Thymus (tissue), 11 donors: ENCODE data around the gene ATRNL1. TPM values are rescaled to one million over a fixed set of nuclear protein-coding genes. Genes with fewer than 3 reads are reported as not detected.

Experiments used
- DNase-seq, 9 donors: peaks; one replicate each; pipeline ENCODE4 v3.0.0-alpha.2; 2013; ENCODE audit warnings: low spot score in 9 of 9, low read depth in 6 of 9, missing footprints in 1 of 9
- H3K27ac ChIP-seq, 2 donors: one replicate each; pipeline ENCODE4 v1.5.1; 2013; ENCODE audit warnings: control low read depth in 1 of 2, low read depth in 1 of 2, low read length in 1 of 2, mild to moderate bottlenecking in 1 of 2, moderate library complexity in 1 of 2
- H3K27me3 ChIP-seq, 2 donors: one replicate each; pipeline ENCODE4 v1.5.1; 2013; ENCODE audit warnings: low read length in 1 of 2; ENCODE audit not compliant: control insufficient read depth in 2 of 2, insufficient read depth in 1 of 2
- H3K36me3 ChIP-seq, 2 donors: one replicate each; pipeline ENCODE4 v1.5.1; 2013; ENCODE audit warnings: low read length in 1 of 2, mild to moderate bottlenecking in 1 of 2, moderate library complexity in 1 of 2; ENCODE audit not compliant: control insufficient read depth in 2 of 2, insufficient read depth in 2 of 2
- H3K4me1 ChIP-seq, 2 donors: one replicate each; pipeline ENCODE4 v1.5.1; 2013; ENCODE audit warnings: low read length in 2 of 2; ENCODE audit not compliant: control insufficient read depth in 2 of 2, insufficient read depth in 2 of 2
- H3K4me3 ChIP-seq, 2 donors: one replicate each; pipeline ENCODE4 v1.5.1; 2013; ENCODE audit warnings: low read length in 2 of 2, control low read depth in 1 of 2, mild to moderate bottlenecking in 1 of 2
- H3K9me3 ChIP-seq, 2 donors: one replicate each; pipeline ENCODE4 v1.5.1; 2013; ENCODE audit warnings: low read length in 1 of 2, mild to moderate bottlenecking in 1 of 2; ENCODE audit not compliant: control insufficient read depth in 2 of 2, insufficient read depth in 1 of 2
- WGBS: extraction: QIAGEN DNeasy Blood & Tissue Kit; methylation state at CpG from one replicate; pipeline ENCODE4 v1.1.7; 2013; 5-methylcytosine and 5-hydroxymethylcytosine counted together
- polyA plus RNA-seq: library from polyadenylated mRNA; stranded (reverse); fragments of 200-250 nt; gene quantifications from one replicate; pipeline ENCODE4 v1.2.3, GENCODE V29; 2013
- total RNA-seq: library from RNA; stranded (reverse); fragments of 120-200 nt; gene quantifications from one replicate; pipeline ENCODE4 v1.2.4, GENCODE V29; 2013
- donor health status: healthy.

Gene ATRNL1
- total and polyA plus RNA-seq, 2 donors, result 0.84 to 3.4 TPM

- WGBS, result 81% methylated on average over 1 of the region's 1 CpG
- H3K4me3 ChIP-seq, result no peak overlapping the region
- H3K9me3 ChIP-seq, result no peaks in the 10 kb centered on the region
- H3K27me3 ChIP-seq, result no peaks in the 10 kb centered on the region
- H3K27ac ChIP-seq, result no peak overlapping the region
- H3K4me1 ChIP-seq, result no peaks in the 10 kb centered on the region
- DNase-seq, result no peak
- H3K36me3 ChIP-seq, result no peaks in the 10 kb centered on the region
Observed at GRCh38 chr10:115674496-115674895, 581.3 kb downstream of the ATRNL1 start.

DNA sequence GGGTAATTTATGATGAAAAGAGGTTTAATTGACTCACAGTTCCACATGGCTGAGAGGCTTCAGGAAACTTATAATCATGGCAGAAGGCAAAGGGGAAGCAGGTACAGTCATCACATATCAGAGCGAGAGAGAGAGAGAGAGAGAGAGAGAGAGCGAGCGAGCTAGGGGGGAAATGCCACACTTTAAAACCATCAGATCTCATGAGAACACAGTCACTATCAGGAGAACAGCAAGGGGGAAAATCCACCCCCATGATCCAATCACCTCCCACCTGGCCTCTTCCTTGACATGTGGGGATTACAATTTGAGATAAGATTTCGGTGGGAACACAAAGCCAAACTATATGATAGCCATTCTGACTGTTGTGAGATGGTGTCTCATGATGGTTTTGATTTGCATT is 603.6 kb downstream of the ATRNL1 start:
- Histone ChIP-seq H3K27me3 (no peaks in the 10 kb centered on the region), H3K27ac (no peak overlapping the region), H3K9me3 (no peaks in the 10 kb centered on the region), H3K36me3 (no peaks in the 10 kb centered on the region), H3K4me1 (no peaks in the 10 kb centered on the region), H3K4me3 (no peak overlapping the region)
- no peak for DNase-seq
- 82% methylated on average over 4 of the region's 4 CpGs for WGBS

GRCh38 chr10:115706026-115706425 is 612.9 kb downstream of the ATRNL1 start:
- no peaks in the 10 kb centered on the region for H3K27me3 ChIP-seq
- H3K36me3 ChIP-seq, result no peaks in the 10 kb centered on the region
- no peak overlapping the region for H3K27ac ChIP-seq
- no peak overlapping the region for H3K4me3 ChIP-seq
- no peaks in the 10 kb centered on the region for H3K9me3 ChIP-seq
- DNase-seq, result no peak
- H3K4me1 ChIP-seq, result no peaks in the 10 kb centered on the region

GRCh38 chr10:115706488-115707076 is 613.4 kb downstream of the ATRNL1 start:
- Histone ChIP-seq H3K36me3 (no peaks in the 10 kb centered on the region), H3K27me3 (no peaks in the 10 kb centered on the region), H3K4me1 (no peaks in the 10 kb centered on the region), H3K27ac (no peak overlapping the region), H3K4me3 (no peak overlapping the region), H3K9me3 (no peaks in the 10 kb centered on the region)
- DNase-seq, result peak in 1 of 9 donors; percentile 1
- WGBS, result 60% methylated on average over 2 of the region's 2 CpGs

DNA sequence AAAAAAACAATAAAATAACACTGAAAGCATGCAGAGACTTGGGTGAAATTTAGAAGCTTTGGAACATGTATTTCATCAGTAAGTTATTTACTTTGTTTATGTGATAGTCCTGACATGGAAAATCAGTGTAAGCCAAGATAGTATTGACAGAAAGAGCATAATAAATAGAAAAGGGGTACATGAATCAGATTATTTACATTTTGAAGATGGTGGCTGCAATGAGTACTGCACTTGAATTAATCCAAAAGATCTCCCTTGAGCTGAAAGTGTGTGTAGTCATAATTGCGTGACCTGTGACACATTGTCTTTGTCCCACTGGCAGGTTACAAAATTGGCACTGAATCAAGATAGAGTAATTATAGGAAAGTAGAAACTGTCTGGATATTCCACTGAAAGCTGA is 617.0 kb downstream of the ATRNL1 start:
- Histone ChIP-seq H3K4me1 (no peaks in the 10 kb centered on the region), H3K27me3 (no peaks in the 10 kb centered on the region), H3K9me3 (no peaks in the 10 kb centered on the region), H3K4me3 (no peak overlapping the region), H3K27ac (no peak overlapping the region), H3K36me3 (no peaks in the 10 kb centered on the region)
- WGBS, result 97% methylated on average over 1 of the region's 1 CpG
- DNase-seq, result no peak

DNA sequence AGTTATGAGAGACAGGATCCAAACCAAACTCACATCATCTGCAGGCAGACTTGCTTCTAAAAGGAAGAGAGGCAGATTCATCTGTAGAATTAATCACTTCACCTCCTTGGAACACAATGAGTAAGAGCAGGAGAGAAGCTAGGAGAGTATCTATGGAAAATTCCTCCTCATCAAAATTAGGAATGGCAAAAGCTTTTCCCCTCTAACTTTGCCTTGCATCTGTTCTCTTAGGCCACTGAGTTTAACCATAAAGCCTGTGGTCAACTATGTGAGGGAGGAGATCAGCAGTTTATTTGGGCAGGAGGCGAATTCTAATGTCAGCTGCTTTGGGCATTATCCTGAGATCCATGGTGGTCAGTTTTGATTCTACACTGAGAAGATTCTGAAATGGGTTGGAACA is 618.1 kb downstream of the ATRNL1 start:
- no peaks in the 10 kb centered on the region for H3K27me3 ChIP-seq
- no peak overlapping the region for H3K4me3 ChIP-seq
- no peak for DNase-seq
- H3K36me3 ChIP-seq, result no peaks in the 10 kb centered on the region
- H3K27ac ChIP-seq, result no peak overlapping the region
- H3K9me3 ChIP-seq, result no peaks in the 10 kb centered on the region
- no peaks in the 10 kb centered on the region for H3K4me1 ChIP-seq
- 89% methylated on average over 1 of the region's 1 CpG for WGBS

- H3K4me3 ChIP-seq, result no peak overlapping the region
- no peak overlapping the region for H3K27ac ChIP-seq
- WGBS, result 94% methylated on average over 2 of the region's 2 CpGs
- no peaks in the 10 kb centered on the region for H3K9me3 ChIP-seq
- H3K4me1 ChIP-seq, result no peaks in the 10 kb centered on the region
- DNase-seq, result no peak
- H3K36me3 ChIP-seq, result no peaks in the 10 kb centered on the region
- H3K27me3 ChIP-seq, result no peaks in the 10 kb centered on the region
Observed at GRCh38 chr10:115720121-115720520, 627.0 kb downstream of the ATRNL1 start.

DNA sequence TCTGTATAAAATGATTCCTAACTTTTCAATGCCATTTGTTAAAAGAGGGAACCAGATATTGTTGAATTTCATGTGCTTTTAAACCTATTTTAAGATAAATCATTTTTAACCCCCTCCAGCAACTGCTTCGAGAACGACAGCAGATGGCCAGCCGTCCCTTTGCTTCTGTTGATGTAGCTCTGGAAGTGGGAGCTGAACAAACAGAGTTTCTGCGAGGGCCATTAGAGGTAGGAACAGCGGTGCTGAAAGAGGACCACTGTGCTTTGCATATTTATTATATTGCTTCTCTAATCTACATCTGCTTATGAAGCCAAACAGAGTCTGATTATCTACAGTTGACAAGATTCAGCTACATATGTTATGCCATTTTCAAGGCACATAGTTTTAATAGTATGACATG is 634.0 kb downstream of the ATRNL1 start:
- Histone ChIP-seq H3K4me1 (no peaks in the 10 kb centered on the region), H3K27ac (no peak overlapping the region), H3K36me3 (no peaks in the 10 kb centered on the region), H3K4me3 (no peak overlapping the region), H3K9me3 (no peaks in the 10 kb centered on the region), H3K27me3 (no peaks in the 10 kb centered on the region)
- DNase-seq, result no peak
- 92% methylated on average over 5 of the region's 5 CpGs for WGBS

DNA sequence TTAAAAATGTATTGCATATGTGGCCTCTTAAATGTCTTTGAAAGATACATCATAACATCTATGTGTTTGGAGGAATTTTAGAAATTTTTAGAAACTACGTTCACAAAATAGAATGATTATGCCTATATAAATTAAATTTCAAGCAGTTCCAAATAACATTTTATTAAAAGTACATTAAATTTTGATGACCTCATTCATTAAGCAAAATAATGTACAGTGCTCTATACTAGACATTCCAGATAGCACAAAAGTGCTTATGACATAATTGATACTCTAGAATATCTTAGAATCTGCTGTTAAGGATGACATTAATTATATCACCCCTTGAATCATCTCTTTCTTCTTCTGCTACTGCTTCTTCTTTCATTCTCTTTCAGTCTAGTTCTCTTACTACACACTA is 650.9 kb downstream of the ATRNL1 start:
- 99% methylated on average over 1 of the region's 1 CpG for WGBS
- H3K9me3 ChIP-seq, result no peaks in the 10 kb centered on the region

GRCh38 chr10:115745943-115746342 is 652.8 kb downstream of the ATRNL1 start:
- Histone ChIP-seq H3K4me1 (no peaks in the 10 kb centered on the region), H3K27ac (no peak overlapping the region), H3K36me3 (no peaks in the 10 kb centered on the region), H3K9me3 (no peaks in the 10 kb centered on the region), H3K27me3 (no peaks in the 10 kb centered on the region), H3K4me3 (no peak overlapping the region)
- no peak for DNase-seq
- WGBS, result 83% methylated on average over 2 of the region's 2 CpGs

More for the DNA sequence above, 650.9 kb downstream of the ATRNL1 start:
- DNase-seq, result no peak
- no peaks in the 10 kb centered on the region for H3K4me1 ChIP-seq
- H3K4me3 ChIP-seq, result no peak overlapping the region
- H3K27me3 ChIP-seq, result no peaks in the 10 kb centered on the region
- H3K27ac ChIP-seq, result no peak overlapping the region
- H3K36me3 ChIP-seq, result no peaks in the 10 kb centered on the region
